ENCODE data around the gene BRD2. TPM values are rescaled to one million over a fixed set of nuclear protein-coding genes. Genes with fewer than 3 reads are reported as not detected.

BRD2 gene
- total RNA-seq (2012; rRNA removed) (75.8 and 99.5 TPM in 2 replicates), polyA plus RNA-seq (2012; rRNA removed) (140 and 144 TPM in 2 replicates), Bru-seq, nascent RNA (percentile 99 among the genes with signal in this experiment), BruChase-seq, experiment 1, labeled RNA remaining after a 6-hour chase (percentile 95 among the genes with signal in this experiment), BruChase-seq, experiment 2, labeled RNA remaining after a 2-hour chase (percentile 99 among the genes with signal in this experiment)
- 50.6 and 64.6 TPM in 2 replicates for polyA plus RNA-seq (2012; cell fraction: cytosol; rRNA removed)
- polyA plus RNA-seq (2012; cell fraction: nucleus; rRNA removed; ENCODE audit: low replicate concordance): 171 and 486 TPM in 2 replicates
- long read RNA-seq, transcript BRD2-219 (9 exons, 2,338 nt): major isoform, 27 of 61 reads
- long read RNA-seq, partial matches to known transcripts: 20 of 61 reads
- long read RNA-seq, other reads (novel, unspliced or antisense): 11 of 61 reads

GRCh38 chr6:32968093-32968866 is at the start of gene BRD2:
TSS of gene BRD2 (plus strand) at chr6:32968594. CDS start at chr6:32972899, 4,305 bp downstream.
- Histone ChIP-seq H3K56ac (ENCODE audit: extremely low read depth, insufficient read depth, low read length) (peak within 1 kb of the TSS; percentile 100), H3K9me3 (ENCODE audit: control insufficient read depth, insufficient read depth, low read length) (no peaks in the 10 kb centered on the region), H3K27ac (ENCODE audit: insufficient read depth, low read length) (peak within 1 kb of the TSS; percentile 100), H3K4me3 (ENCODE audit: insufficient read depth, low read depth, low read length) (peak within 1 kb of the TSS; percentile 80), H3K14ac (replicated peaks; ENCODE audit: low read depth, low read length) (peak within 1 kb of the TSS; percentile 100), H2AFZ (replicated peaks; ENCODE audit: low read length, poor library complexity) (peak within 1 kb of the TSS; percentile 97), H3K9ac (ENCODE audit: low read depth, low read length) (peak within 1 kb of the TSS; percentile 99), H2BK15ac (ENCODE audit: low read depth, low read length) (peak within 1 kb of the TSS; percentile 100; the same call in 2 of the 3 replicates), H4K8ac (ENCODE audit: low read depth in 2 of 2, low read length in 2 of 2) (peak within 1 kb of the TSS; percentile 99 to 100), H3K4me1 (ENCODE audit: control insufficient read depth, insufficient read depth, low read length) (peaks cover 4% of the 10 kb centered on the region; the same call in 1 of the 2 replicates), H4K5ac (ENCODE audit: low read depth, low read length) (peak within 1 kb of the TSS; percentile 100), H4K20me1 (ENCODE audit: insufficient read depth, low read length) (peaks cover 17% of the 10 kb centered on the region), H3K23ac (ENCODE audit: low read depth, low read length) (peak within 1 kb of the TSS; percentile 100), H3K79me1 (ENCODE audit: low read depth in 1 of 2, low read length in 2 of 2) (peaks cover 10 to 51% of the 10 kb centered on the region in 2 experiments; a peak in 3 of 4 replicates), H2AK5ac (ENCODE audit: low read depth, low read length) (peak within 1 kb of the TSS; percentile 100), H3K27me3 (ENCODE audit: control insufficient read depth, insufficient read depth, low read length) (no peaks in the 10 kb centered on the region), H4K91ac (ENCODE audit: insufficient read depth, low read depth, low read length) (peak within 1 kb of the TSS; percentile 100), H2BK120ac (ENCODE audit: low read depth, low read length) (peak within 1 kb of the TSS; percentile 99), H3K4me2 (ENCODE audit: low read depth, low read length) (peak within 1 kb of the TSS; percentile 92), H3K36me3 (ENCODE audit: control insufficient read depth, insufficient read depth, low read length) (peaks cover 10% of the 10 kb centered on the region), H2BK20ac (ENCODE audit: low read depth, low read length) (peak within 1 kb of the TSS; percentile 92), H3K4ac (ENCODE audit: low read depth, low read length) (peak within 1 kb of the TSS; percentile 100), H2BK5ac (ENCODE audit: low read depth, low read length, poor library complexity, severe bottlenecking) (peak within 1 kb of the TSS; percentile 99), H3K18ac (ENCODE audit: low read depth, low read length) (peak within 1 kb of the TSS; percentile 100), H2AK9ac (replicated peaks; ENCODE audit: low read depth, low read length, poor library complexity) (peak within 1 kb of the TSS; percentile 100), H3K9me1 (ENCODE audit: insufficient read depth, low read length) (no peaks in the 10 kb centered on the region; the same call in 1 of the 2 replicates)
- WGBS, 2 experiments (ENCODE audit: extremely low coverage in 2 of 2, insufficient read length in 1 of 2): no CpG with 5 or more reads among the region's 62 CpGs
- BruUV-seq (replicated peaks): no TSS peak
- in situ Hi-C loops (cut with MboI; ENCODE audit: low sequenced_read_pairs): loop anchor here (25.0 kb wide), 1 partner anchor 781 kb away; the partner anchor contains the start of genes AGER, AGPAT1, GPSM3 and PBX2
- POLR2A ChIA-PET (ENCODE audit: unreplicated experiment): interaction anchor here (0.6 kb wide), 1 partner anchor 1427 kb away, joined by 3 read pairs; the partner anchor contains the start of gene DDX39B
- dilution Hi-C loops (cut with HindIII; ENCODE audit: low sequenced_read_pairs, unreplicated experiment): no loop called here
- DNase-seq: peak; percentile 95
- CTCF ChIA-PET: interaction anchor here (0.6 to 2.1 kb wide), 5 partner anchors 15 to 100 kb away, joined by 3 to 10 read pairs (median 4); partner anchors contain the start of gene HLA-DMA
- peak; percentile 53 for ATAC-seq (ENCODE audit: low read depth)
- intact Hi-C loops (cut with micrococcal nuclease): loop anchor here (2.0 kb wide), 1 partner anchor 73 kb away; no protein-coding TSS in a partner anchor
- TF ChIP-seq CEBPB (IDR thresholded peaks at IDR 0.05; ENCODE audit: low read depth, low read length) (no peak), MXI1 (IDR thresholded peaks at IDR 0.05; ENCODE audit: borderline replicate concordance, low read depth, low read length) (peak; percentile 69; the same call in 1 of the 2 replicates), MAFK (IDR thresholded peaks at IDR 0.05; ENCODE audit: low read depth, low read length) (no peak), BHLHE40 (IDR thresholded peaks at IDR 0.05; ENCODE audit: low read depth, low read length) (no peak), RAD21 (IDR thresholded peaks at IDR 0.05; ENCODE audit: low read length) (no peak), NFE2L2 (IDR thresholded peaks at IDR 0.05; ENCODE audit: low read depth, low read length) (no peak), POLR2A (IDR thresholded peaks at IDR 0.05; ENCODE audit: low read depth, low read length) (peak; percentile 62), RFX5 (IDR thresholded peaks at IDR 0.05; ENCODE audit: low read depth, low read length) (peak; percentile 8; the same call in 1 of the 2 replicates), FOS (IDR thresholded peaks at IDR 0.05; ENCODE audit: low read depth, low read length) (no peak), CHD1 (IDR thresholded peaks at IDR 0.05; ENCODE audit: low read depth, low read length) (no peak), MAZ (IDR thresholded peaks at IDR 0.05; ENCODE audit: borderline replicate concordance, low read depth, low read length) (peak; percentile 41; the same call in 1 of the 2 replicates), RCOR1 (IDR thresholded peaks at IDR 0.05; ENCODE audit: insufficient replicate concordance, low read length) (no peak)
- TF ChIP-seq, protein P1, sequence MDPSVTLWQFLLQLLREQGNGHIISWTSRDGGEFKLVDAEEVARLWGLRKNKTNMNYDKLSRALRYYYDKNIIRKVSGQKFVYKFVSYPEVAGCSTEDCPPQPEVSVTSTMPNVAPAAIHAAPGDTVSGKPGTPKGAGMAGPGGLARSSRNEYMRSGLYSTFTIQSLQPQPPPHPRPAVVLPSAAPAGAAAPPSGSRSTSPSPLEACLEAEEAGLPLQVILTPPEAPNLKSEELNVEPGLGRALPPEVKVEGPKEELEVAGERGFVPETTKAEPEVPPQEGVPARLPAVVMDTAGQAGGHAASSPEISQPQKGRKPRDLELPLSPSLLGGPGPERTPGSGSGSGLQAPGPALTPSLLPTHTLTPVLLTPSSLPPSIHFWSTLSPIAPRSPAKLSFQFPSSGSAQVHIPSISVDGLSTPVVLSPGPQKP (IDR thresholded peaks at IDR 0.05; ENCODE audit: borderline replicate concordance, low read depth, low read length): no peak
- TF ChIP-seq, protein P2, sequence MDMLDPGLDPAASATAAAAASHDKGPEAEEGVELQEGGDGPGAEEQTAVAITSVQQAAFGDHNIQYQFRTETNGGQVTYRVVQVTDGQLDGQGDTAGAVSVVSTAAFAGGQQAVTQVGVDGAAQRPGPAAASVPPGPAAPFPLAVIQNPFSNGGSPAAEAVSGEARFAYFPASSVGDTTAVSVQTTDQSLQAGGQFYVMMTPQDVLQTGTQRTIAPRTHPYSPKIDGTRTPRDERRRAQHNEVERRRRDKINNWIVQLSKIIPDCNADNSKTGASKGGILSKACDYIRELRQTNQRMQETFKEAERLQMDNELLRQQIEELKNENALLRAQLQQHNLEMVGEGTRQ (IDR thresholded peaks at IDR 0.05; ENCODE audit: low read depth, low read length): peak; percentile 87
